HG02970 (cell line): ENCODE measurements around the gene NREP.

Experiments
- ATAC-seq: cut with Tn5 transposase; IDR thresholded peaks from one replicate; pipeline ENCODE4 v1.9.1; 2021; ENCODE audit warnings: mild to moderate bottlenecking, moderate library complexity, moderate number of reproducible peaks; ENCODE audit not compliant: unreplicated experiment, low FRiP score

NREP gene, protein sequence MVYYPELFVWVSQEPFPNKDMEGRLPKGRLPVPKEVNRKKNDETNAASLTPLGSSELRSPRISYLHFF

GRCh38 chr5:111756581-111757354 is at the start of gene NREP:
NREP (minus strand) TSS chr5:111757194; CDS start chr5:111755772, 1,422 bp downstream.
- ATAC-seq: no peak

DNA sequence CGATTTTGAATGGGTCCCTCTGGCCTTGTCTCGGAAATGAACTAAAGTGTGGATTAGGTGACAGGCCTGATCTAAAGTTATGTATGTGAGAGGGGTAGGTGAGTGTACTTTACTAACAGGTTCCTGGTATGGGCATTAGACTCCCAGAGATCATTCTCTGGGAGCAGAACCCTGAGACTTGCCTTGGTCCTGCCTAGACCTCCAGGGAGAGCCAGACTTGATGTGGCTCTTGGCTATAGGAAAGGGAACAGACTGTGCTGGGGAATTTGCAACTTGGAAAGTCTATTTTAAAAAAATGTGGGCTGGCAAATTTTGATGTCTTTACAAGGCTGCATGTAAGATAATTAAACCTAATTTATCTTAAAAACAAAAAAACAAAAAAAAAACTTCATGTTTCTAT is 49.8 kb upstream of the NREP start:
- ATAC-seq: no peak

DNA sequence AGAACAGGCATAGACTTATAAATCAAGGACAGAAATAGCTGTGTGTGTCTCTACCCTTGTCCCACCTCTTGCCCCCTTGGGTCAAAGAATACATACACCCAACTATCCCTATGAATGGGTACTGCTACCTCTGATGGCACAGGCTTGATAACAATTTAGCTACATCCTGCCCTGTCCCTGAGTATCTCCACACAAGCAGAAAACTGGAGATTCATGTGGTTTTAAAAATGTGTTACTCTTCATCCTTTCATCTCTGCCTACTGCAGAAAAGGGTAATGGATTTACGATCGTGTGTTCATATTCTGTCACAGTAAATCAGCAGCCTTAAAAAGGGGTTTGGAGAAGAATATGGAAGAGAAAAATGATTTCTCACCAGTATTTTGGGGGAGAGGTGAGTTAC is 49.2 kb upstream of the NREP start:
- ATAC-seq: no peak

- ATAC-seq: no peak
These were observed 48.1 kb upstream of the NREP start for GRCh38 chr5:111805071-111805470.

GRCh38 chr5:111800351-111800750 is 43.4 kb upstream of the NREP start:
- ATAC-seq: no peak

- no peak for ATAC-seq
These were observed 38.1 kb upstream of the NREP start for GRCh38 chr5:111795142-111795541.

DNA sequence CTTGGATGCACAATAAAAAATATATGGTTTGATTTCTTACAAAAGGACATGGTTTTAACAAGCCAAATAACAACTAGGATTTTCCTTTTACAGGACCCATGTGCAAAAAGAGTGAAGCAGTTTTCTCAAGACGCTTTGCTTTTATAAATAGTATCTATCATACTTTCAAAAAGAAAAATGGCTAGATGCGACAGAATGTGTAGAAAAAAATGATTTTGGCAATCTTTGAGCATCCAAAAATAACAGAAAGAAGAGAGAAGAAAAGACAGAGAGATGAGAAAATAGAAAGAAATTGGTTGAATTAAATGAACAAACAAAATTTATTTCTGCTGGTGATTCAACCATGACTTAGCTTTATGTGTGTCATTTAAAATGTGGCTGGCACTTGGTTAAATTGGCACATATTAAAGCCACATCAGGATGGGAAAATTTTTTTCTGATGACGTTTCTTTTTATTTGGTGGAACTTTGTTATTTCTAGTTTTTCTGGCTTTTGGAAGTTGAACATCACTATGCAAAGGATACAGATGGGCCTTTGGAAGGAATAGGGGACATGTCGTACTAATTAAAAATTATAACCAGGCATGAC is 35.6 kb upstream of the NREP start:
- ATAC-seq: no peak

GRCh38 chr5:111790295-111790694 is 33.3 kb upstream of the NREP start:
- ATAC-seq: no peak

DNA sequence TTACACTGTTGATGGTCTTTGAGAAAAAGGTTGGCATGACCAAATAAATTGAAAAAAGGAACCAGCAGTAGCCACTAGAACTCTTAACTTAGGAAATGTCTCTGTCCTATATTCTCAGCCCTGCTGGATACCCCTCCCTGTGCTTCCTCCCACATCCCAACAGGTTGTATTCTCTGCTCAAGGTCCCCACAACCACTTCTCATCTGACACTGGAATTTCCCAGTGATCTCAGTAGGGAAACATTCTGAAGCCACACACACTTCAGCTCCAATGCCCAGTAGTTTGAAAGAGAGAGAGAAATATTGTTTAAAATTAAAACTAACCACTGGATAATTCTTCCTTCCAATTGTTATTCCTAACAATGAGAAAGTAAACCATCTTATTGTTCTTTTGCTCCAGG is 30.0 kb upstream of the NREP start:
- no peak for ATAC-seq

- ATAC-seq: no peak
These were observed 27.6 kb upstream of the NREP start for GRCh38 chr5:111784491-111785181.

DNA sequence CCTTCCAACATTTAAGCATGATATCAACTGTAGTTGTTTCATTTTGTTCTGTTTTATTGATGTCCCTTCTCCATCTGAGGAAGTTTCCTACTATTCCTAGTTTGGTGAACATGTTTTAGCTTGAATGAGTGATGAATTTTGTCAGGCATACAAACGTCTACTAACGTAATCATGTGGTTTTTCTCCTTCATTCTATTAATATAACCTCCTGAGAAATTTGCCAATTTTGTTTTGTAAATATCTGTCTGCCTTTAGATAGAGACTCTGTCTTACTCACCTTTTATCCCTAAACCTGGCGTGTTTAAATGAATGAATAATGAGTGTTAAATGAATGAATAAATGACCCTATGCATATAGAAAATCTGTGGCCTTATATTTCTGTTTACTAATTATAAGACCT is 26.5 kb upstream of the NREP start:
- ATAC-seq: no peak

DNA sequence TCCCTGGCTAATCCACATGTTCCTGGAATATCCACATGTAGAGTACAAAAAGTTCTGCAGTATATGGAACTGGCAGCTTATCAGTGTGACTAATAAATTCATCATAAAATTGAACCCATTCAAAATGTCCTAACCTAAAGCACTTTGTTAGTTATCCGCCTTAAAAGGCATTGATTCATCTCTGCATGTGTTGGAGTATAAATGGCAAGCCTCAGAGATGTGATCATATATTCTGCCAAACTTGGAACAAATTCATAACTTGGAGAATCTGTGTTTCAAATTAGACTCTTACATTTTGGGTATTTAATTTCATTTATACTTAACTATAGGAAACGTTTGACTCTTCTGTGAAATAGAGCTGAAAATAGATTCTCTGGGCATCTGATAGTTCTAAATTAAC is 25.2 kb upstream of the NREP start:
- no peak for ATAC-seq

DNA sequence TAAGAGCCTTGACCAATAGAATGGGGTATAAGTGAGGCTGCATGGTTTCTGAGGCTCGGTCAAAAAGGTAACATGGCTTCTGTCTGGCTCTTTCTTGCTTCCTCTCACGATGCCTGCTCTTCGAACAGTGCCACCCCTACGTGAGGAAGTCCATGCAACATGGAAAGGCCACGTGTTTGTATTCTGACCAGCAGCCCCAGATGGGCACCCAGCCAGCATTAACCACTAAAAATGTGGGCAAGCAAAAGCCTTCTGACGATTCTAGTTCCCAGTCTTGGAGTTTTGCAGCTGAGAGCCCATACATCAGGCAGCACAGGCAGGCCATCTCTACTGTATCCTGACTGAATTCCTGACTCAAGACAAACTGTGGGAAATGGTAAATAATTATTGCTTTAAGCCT is 24.2 kb upstream of the NREP start:
- no peak for ATAC-seq

DNA sequence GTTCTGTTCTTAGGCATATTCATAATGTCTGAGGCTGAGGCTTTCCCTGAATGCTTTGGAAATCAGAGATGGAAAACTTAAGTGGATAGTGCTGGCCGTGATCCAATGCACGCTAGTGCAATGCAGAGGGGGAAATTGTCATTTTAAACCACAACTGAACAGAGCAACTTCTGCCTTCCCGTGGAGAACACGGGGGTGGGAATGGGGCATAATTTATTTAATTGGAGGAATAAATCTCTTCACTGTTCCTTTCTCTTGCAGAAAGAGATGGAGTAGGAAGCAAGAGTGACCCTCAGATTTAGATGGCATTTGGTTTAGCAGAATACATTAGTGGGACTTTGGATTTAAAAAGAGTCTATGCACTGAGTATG is 22.9 kb upstream of the NREP start:
- no peak for ATAC-seq

GRCh38 chr5:111779260-111779921 is 22.4 kb upstream of the NREP start:
- ATAC-seq: no peak

DNA sequence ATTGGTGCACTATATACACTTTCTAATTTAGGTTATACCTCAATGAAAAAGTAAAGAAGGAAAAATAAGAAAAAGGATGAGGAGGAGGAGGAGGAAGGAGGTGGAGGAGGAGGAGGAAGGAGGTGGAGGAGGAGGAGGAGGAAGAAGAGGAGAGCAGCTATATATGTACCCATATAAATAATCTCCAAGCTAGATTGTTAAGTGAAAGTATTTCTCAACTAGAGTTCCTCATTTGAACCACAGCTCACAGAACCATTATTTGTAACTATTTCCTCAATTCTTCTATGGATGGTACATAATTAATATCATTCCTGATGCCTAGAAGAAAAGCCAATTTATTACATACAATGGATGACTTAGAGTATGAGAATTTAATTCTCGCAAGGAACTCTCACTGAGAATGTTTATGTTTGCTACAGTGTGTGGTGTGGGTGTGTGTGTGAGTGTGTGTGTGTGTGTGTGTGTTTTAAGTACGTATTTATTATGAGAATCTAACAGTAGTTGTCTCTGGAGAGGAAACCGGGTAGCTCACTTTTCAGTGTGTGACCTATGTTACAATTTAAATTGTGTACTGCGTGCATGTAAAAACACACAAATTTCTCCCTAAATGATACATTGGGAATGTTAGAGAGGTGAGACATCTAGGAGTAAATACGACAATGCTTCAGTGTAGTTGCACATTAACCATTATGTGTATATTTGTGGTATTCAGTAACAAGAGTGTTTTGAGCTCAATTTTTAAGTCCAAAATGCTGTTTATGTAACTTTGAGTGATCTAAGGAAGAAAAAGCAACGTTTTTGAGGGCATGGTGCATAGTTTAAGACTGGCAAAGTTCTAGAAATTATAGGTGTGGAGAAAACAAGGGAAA is 20.2 kb upstream of the NREP start:
- no peak for ATAC-seq

- ATAC-seq: no peak
These were observed 18.2 kb upstream of the NREP start for GRCh38 chr5:111775224-111775623.

- no peak for ATAC-seq
These were observed 17.5 kb upstream of the NREP start for GRCh38 chr5:111774525-111774924.

GRCh38 chr5:111772456-111773122 is 15.6 kb upstream of the NREP start:
- ATAC-seq: no peak

DNA sequence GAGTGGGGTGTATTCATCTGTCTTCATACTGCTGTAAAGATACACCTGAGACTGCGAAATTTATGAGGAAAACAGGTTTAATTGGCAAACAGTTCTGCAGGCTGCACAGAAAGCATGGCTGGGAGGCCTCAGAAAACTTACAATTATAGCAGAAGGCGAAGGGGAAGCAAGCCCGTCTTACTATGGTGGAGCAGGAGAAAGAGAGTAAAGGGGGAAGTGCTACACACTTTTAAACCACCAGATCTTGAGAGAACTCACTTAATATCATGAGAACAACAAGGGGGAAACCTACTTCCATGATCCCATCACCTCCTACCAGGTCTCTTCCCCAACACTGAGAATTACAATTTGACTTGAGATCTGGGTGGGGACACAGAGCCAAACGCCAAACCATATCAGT is 12.5 kb upstream of the NREP start:
- ATAC-seq: no peak
